HG03025 (cell line): ENCODE data around the gene BOD1L2.

Experiments
- ATAC-seq: cut with Tn5 transposase; IDR thresholded peaks from one replicate; pipeline ENCODE4 v1.9.1; 2021; ENCODE audit warnings: mild to moderate bottlenecking, moderate library complexity; ENCODE audit not compliant: unreplicated experiment, low FRiP score

The BOD1L2 gene

DNA sequence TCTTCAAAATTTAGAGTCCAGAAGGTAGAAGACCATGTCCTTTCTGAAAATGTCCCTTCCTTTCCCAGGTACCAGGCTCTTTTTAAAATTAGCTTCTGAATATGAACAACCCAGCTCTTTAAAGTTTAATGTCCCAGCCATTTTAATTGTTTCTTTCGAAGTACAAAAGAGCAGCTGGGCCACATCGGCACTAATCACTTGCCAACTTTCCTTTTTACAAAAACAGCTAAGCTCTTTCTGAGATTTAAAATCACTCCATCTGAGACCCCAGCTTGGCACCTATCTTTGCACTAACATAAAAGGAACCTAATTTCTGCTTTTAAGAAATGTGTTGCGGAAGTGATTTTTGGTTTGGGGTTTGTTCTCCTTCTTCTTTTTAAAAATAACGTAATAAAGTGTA, 2.6 kb downstream of the BOD1L2 start:
- no peak for ATAC-seq

GRCh38 chr18:57150081-57150480, 3.2 kb downstream of the BOD1L2 start:
- no peak for ATAC-seq

DNA sequence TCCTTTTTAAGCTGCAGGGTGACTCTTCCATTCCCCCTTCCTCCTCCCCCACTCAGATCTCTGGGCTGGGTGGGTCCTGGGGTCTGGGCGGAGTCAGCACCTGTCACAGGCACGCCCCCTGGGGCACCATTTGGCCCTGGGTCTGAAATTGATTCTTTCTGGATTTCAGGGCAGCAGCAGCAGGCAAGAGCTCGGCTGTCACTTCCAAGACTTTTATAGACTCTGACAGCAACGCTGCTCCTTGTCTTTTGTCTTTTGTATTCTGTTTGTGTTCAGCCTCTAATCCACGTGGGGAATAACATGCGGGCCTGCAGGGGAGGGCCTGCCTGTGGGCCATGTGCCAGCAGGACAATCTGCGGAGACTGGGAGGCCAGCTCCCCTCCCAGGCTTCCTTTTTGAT, 3.9 kb downstream of the BOD1L2 start:
- no peak for ATAC-seq

GRCh38 chr18:57154191-57154830, 7.4 kb downstream of the BOD1L2 start:
- no peak for ATAC-seq

GRCh38 chr18:57164401-57164800, 17.5 kb downstream of the BOD1L2 start:
- no peak for ATAC-seq

- no peak for ATAC-seq
Measured at GRCh38 chr18:57167617-57168308, 20.9 kb downstream of the BOD1L2 start.

GRCh38 chr18:57171026-57171425, 24.1 kb downstream of the BOD1L2 start:
- ATAC-seq = no peak

GRCh38 chr18:57175532-57175931, 28.6 kb downstream of the BOD1L2 start:
- no peak for ATAC-seq

DNA sequence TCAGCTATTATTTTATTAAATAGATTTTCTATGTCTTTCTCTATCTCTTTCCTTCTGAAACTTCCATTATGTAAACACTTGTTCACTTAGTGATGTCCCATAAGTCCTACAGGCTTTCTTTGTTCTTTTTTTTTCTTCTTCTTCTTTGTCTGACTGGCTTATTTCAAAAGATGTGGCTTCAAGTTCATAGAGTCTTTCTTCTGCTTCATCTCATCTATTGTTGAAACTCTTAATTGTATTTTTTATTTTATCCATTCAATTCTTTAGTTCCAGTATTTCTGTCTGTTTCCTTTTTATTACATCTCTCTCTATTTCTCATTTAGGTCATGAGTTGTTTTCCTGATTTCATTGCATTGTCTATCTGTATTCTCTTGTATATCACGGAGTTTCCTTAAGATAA, 38.5 kb downstream of the BOD1L2 start:
- ATAC-seq = no peak

GRCh38 chr18:57188851-57189557, 42.1 kb downstream of the BOD1L2 start:
- no peak for ATAC-seq

GRCh38 chr18:57190026-57190425, 43.1 kb downstream of the BOD1L2 start:
- ATAC-seq = no peak

GRCh38 chr18:57194070-57194469, 47.2 kb downstream of the BOD1L2 start:
- ATAC-seq = no peak

GRCh38 chr18:57194622-57195021, 47.7 kb downstream of the BOD1L2 start:
- no peak for ATAC-seq

- ATAC-seq = no peak
Measured at GRCh38 chr18:57195341-57195740, 48.5 kb downstream of the BOD1L2 start.

DNA sequence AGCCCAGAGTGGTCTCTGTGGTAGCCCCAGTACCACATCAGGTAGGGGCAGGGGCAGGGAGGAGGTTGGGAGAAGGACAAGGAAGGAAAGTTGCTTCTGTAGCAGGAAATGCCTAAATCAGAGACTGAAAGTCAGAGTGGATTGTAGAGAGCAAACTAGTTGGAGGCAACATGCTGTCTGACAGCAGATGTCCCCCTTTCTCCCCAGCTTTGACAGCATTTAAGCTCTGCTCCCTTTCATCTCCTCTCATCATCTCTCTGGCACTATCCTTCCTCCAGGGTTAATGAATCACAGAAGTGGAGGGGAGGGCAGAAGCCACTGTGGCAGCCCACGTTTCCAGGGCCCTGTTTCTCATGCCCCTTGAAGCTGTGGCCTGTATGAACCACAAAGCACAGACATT, 50.4 kb downstream of the BOD1L2 start:
- ATAC-seq = no peak

DNA sequence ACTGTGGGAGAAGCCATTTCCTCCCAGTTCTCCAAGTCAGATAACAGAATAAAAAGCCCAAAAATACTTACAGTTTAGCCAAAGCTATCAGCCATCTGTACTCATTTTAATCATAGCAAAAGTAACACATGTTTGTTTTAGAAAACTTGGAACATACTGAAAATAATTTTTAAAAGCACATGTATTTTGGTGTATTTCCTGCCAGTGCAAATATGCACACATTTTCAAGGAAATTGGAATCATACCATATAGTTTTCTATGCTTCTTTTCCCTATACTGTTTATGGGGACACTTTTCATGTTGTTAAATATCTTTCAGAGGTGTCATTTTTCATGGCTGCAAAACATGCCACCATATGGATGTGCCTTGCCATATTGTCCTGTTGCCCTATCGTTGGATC, 51.2 kb downstream of the BOD1L2 start:
- ATAC-seq = no peak
